CD14-positive monocyte (primary cell): ENCODE results near the gene CHID1. TPM values are rescaled to one million over a fixed set of nuclear protein-coding genes. Genes with fewer than 3 reads are reported as not detected.

Experiments
- DNase-seq, 3 donors: peaks; one replicate each; pipeline ENCODE4 v3.0.0-alpha.2; 2011 to 2022
- H2AFZ ChIP-seq: 2 replicates; pipeline ENCODE4 v1.6.0; 2012; ENCODE audit warnings: mild to moderate bottlenecking, low read depth, low read length, inconsistent platforms; ENCODE audit not compliant: insufficient read depth, poor library complexity, severe bottlenecking
- H3K27ac ChIP-seq, 2 donors: 1 replicate in 1 of 2; 2 replicates in 1 of 2; pipeline ENCODE4 v1.5.1; 2012 to 2013; ENCODE audit warnings: low read length in 2 of 2, control low read depth in 1 of 2, inconsistent platforms in 1 of 2, low read depth in 1 of 2, mild to moderate bottlenecking in 1 of 2
- H3K27me3 ChIP-seq, 2 donors: one replicate each; pipeline versions ENCODE4 v1.6.0 to v1.6.1; 2011 to 2013; ENCODE audit warnings: low read length in 2 of 2; ENCODE audit not compliant: control insufficient read depth in 2 of 2, insufficient read depth in 2 of 2
- H3K36me3 ChIP-seq, 2 donors: replicated peaks in 1 of 2; 1 replicate in 1 of 2; 2 replicates in 1 of 2; pipeline versions ENCODE4 v1.5.1 to v1.6.1; 2012 to 2013; ENCODE audit warnings: low read length in 2 of 2, control low read depth in 1 of 2, inconsistent platforms in 1 of 2, mild to moderate bottlenecking in 1 of 2; ENCODE audit not compliant: insufficient read depth in 2 of 2, control insufficient read depth in 1 of 2
- H3K4me1 ChIP-seq, 2 donors: 1 replicate in 1 of 2; 2 replicates in 1 of 2; pipeline versions ENCODE4 v1.5.1 to v1.6.1; 2012 to 2013; ENCODE audit warnings: low read length in 2 of 2, control low read depth in 1 of 2, inconsistent platforms in 1 of 2, mild to moderate bottlenecking in 1 of 2, moderate library complexity in 1 of 2; ENCODE audit not compliant: insufficient read depth in 2 of 2, control insufficient read depth in 1 of 2
- H3K4me2 ChIP-seq: replicated peaks from 2 replicates; pipeline ENCODE3; 2012; ENCODE audit warnings: low read length, moderate library complexity, mild to moderate bottlenecking; ENCODE audit not compliant: poor library complexity, severe bottlenecking; ENCODE audit errors: extremely low read depth
- H3K4me3 ChIP-seq, 3 experiments: fragments of 200-600 bp in 1 of 3; sonication (generic) in 1 of 3; replicated peaks in 1 of 3; 1 replicate in 2 of 3; 2 replicates in 1 of 3; pipeline ENCODE4 v1.5.1; 2011 to 2013; ENCODE audit warnings: low read length in 3 of 3, mild to moderate bottlenecking in 3 of 3, control low read depth in 2 of 3, low read depth in 2 of 3, inconsistent platforms in 1 of 3, moderate library complexity in 1 of 3
- H3K79me2 ChIP-seq: 2 replicates; pipeline ENCODE4 v1.6.0; 2012; ENCODE audit warnings: mild to moderate bottlenecking, control low read depth, inconsistent platforms, low read length, moderate library complexity; ENCODE audit not compliant: insufficient read depth
- H3K9ac ChIP-seq: 2 replicates; pipeline ENCODE4 v1.6.0; 2017; ENCODE audit warnings: low read length, mild to moderate bottlenecking; ENCODE audit not compliant: insufficient read depth, poor library complexity, severe bottlenecking
- H3K9me3 ChIP-seq, 2 donors: replicated peaks in 1 of 2; 1 replicate in 1 of 2; 2 replicates in 1 of 2; pipeline versions ENCODE4 v1.5.1 to v1.6.1; 2012 to 2013; ENCODE audit warnings: low read length in 2 of 2, control low read depth in 1 of 2; ENCODE audit not compliant: control insufficient read depth in 1 of 2, insufficient read depth in 1 of 2
- H4K20me1 ChIP-seq: 2 replicates; pipeline ENCODE4 v1.6.0; 2012; ENCODE audit warnings: mild to moderate bottlenecking, low read length, control low read depth, moderate library complexity; ENCODE audit not compliant: insufficient read depth
- H3K27ac Mint-ChIP-seq, 7 donors: one replicate each; pipeline ENCODE4 v1.8.0; 2020; ENCODE audit warnings: mild to moderate bottlenecking in 7 of 7, mixed read lengths in 7 of 7, moderate library complexity in 6 of 7, inconsistent platforms in 2 of 7
- H3K27me3 Mint-ChIP-seq, 3 donors: one replicate each; pipeline ENCODE4 v1.8.0; 2021 to 2022; ENCODE audit warnings: low read depth in 3 of 3, mild to moderate bottlenecking in 3 of 3, mixed read lengths in 3 of 3, moderate library complexity in 3 of 3, inconsistent platforms in 1 of 3
- H3K36me3 Mint-ChIP-seq, 2 donors: one replicate each; pipeline ENCODE4 v1.8.0; 2020; ENCODE audit warnings: mixed read lengths in 2 of 2, inconsistent platforms in 1 of 2, mild to moderate bottlenecking in 1 of 2
- H3K4me1 Mint-ChIP-seq: one replicate; pipeline ENCODE4 v1.8.0; 2020; ENCODE audit warnings: mild to moderate bottlenecking, mixed read lengths
- H3K4me3 Mint-ChIP-seq, 2 donors: one replicate each; pipeline ENCODE4 v1.8.0; 2020; ENCODE audit warnings: mild to moderate bottlenecking in 2 of 2, mixed read lengths in 2 of 2, moderate library complexity in 1 of 2
- H3K9me3 Mint-ChIP-seq, 7 donors: one replicate each; pipeline ENCODE4 v1.8.0; 2020 to 2022; ENCODE audit warnings: mixed read lengths in 7 of 7, mild to moderate bottlenecking in 6 of 7, moderate library complexity in 6 of 7, inconsistent platforms in 2 of 7
- WGBS: methylation state at CpG from one replicate; pipeline ENCODE4 v1.1.5; 2013; ENCODE audit warnings: missing lambda C conversion rate; ENCODE audit not compliant: insufficient coverage; 5-methylcytosine and 5-hydroxymethylcytosine counted together
- intact Hi-C, 2 donors: fragments of 100-400 bp; cut with micrococcal nuclease; formaldehyde crosslinking; loops; one replicate each; pipeline versions ENCODE4 v1.15.0 to v1.15.1; 2023
- polyA plus RNA-seq, 3 donors: library from polyadenylated mRNA; depleted of rRNA in 1 of 3; unstranded in 2 of 3; stranded (reverse) in 1 of 3; fragments of 300-500 nt in 2 of 3; fragments of >200 nt in 1 of 3; fragmentation: Illumina TruSeq in 2 of 3; gene quantifications; 1 replicate in 2 of 3; 2 replicates in 1 of 3; pipeline ENCODE4 v1.2.3, GENCODE V29; 2012 to 2021
- TF ChIP-seq, protein P1 (sequence below): fragments of 200-600 bp; IDR thresholded peaks from one replicate; pipeline ENCODE4 v1.8.0; 2022; ENCODE audit warnings: antibody characterized with exemption, mild to moderate bottlenecking

CHID1 gene
- polyA plus RNA-seq, 3 donors = 23.2 to 45.4 (median 45.0) TPM

GRCh38 chr11:893008-893654, 17.5 kb downstream of the CHID1 start:
- Histone ChIP-seq H3K4me2 (no peak overlapping the region), H3K79me2 (no peaks in the 10 kb centered on the region), H3K9me3 (no peaks in the 10 kb centered on the region), H3K36me3 (peaks cover 0 to 2% of the 10 kb centered on the region in 2 donors), H3K4me3 (no peak overlapping the region), H2AFZ (no peak overlapping the region), H3K9ac (no peak overlapping the region), H4K20me1 (no peaks in the 10 kb centered on the region), H3K27ac (no peak overlapping the region), H3K4me1 (no peaks in the 10 kb centered on the region), H3K27me3 (no peaks in the 10 kb centered on the region)
- Mint-ChIP-seq H3K4me3 (no peak overlapping the region), H3K27me3 (no peaks in the 10 kb centered on the region), H3K9me3 (no peaks in the 10 kb centered on the region), H3K27ac (no peak overlapping the region), H3K4me1 (no peaks in the 10 kb centered on the region), H3K36me3 (peaks cover 3% of the 10 kb centered on the region in 2 donors)
- intact Hi-C loops = no loop called here
- TF ChIP-seq, protein P1, sequence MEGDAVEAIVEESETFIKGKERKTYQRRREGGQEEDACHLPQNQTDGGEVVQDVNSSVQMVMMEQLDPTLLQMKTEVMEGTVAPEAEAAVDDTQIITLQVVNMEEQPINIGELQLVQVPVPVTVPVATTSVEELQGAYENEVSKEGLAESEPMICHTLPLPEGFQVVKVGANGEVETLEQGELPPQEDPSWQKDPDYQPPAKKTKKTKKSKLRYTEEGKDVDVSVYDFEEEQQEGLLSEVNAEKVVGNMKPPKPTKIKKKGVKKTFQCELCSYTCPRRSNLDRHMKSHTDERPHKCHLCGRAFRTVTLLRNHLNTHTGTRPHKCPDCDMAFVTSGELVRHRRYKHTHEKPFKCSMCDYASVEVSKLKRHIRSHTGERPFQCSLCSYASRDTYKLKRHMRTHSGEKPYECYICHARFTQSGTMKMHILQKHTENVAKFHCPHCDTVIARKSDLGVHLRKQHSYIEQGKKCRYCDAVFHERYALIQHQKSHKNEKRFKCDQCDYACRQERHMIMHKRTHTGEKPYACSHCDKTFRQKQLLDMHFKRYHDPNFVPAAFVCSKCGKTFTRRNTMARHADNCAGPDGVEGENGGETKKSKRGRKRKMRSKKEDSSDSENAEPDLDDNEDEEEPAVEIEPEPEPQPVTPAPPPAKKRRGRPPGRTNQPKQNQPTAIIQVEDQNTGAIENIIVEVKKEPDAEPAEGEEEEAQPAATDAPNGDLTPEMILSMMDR = no peak
- DNase-seq = no peak
- WGBS = 93% methylated on average over 6 of the region's 13 CpGs

GRCh38 chr11:890794-891540, 19.6 kb downstream of the CHID1 start:
- Histone ChIP-seq H3K9me3 (no peaks in the 10 kb centered on the region), H4K20me1 (no peaks in the 10 kb centered on the region), H3K4me3 (no peak overlapping the region), H3K36me3 (peaks cover 4 to 18% of the 10 kb centered on the region in 2 donors), H2AFZ (no peak overlapping the region), H3K27me3 (no peaks in the 10 kb centered on the region), H3K4me2 (no peak overlapping the region), H3K27ac (no peak overlapping the region), H3K4me1 (no peaks in the 10 kb centered on the region), H3K79me2 (no peaks in the 10 kb centered on the region), H3K9ac (no peak overlapping the region)
- WGBS = 94% methylated on average over 12 of the region's 27 CpGs
- Mint-ChIP-seq H3K27ac (no peak overlapping the region), H3K9me3 (no peaks in the 10 kb centered on the region), H3K27me3 (no peaks in the 10 kb centered on the region), H3K36me3 (peaks cover 15 to 17% of the 10 kb centered on the region in 2 donors), H3K4me1 (no peaks in the 10 kb centered on the region), H3K4me3 (no peak overlapping the region)
- TF ChIP-seq, protein P1 = no peak
- intact Hi-C loops = no loop called here
- DNase-seq = no peak
